Measurements from ENCODE around the gene SOAT2.
A peak's percentile ranks its signal among the peaks of the same experiment; 100 is the strongest.
"Not testable (repeated sequence)": the region's sequence is repeated elsewhere in the genome, so short reads cannot be mapped to it uniquely, and the experiment has no call there.

The SOAT2 gene

DNA sequence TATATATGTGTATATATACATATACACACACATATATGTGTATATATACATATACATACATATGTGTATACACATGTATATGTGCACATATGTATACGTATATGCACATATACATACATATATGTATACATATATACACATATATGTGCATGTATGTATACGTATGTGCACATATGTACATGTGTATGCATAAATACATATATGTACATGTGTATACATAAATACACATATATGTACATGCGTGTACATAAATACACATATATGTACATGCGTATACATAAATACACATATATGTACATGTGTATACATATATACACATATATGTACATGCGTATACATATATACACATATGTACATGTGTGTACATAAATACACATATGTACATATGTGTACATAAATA, 43.9 kb downstream of the SOAT2 start:
- DNase-seq (ENCODE audit: low read depth in 2 of 2): no peak

DNA sequence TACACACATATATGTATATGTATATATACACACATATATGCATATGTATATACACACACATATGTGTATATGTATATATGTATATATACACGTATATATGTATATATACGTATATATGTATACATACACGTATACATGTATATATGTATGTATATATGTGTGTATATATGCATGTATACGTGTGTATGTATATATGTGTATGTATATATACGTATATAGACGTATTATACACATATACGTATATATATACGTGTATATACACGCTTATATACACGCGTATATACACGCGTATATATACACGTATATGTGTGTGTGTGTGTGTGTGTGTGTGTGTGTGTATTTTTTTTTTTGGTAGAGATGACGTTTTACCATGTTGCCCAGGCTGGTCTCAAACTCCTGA, 44.4 kb downstream of the SOAT2 start:
- no peak for DNase-seq (ENCODE audit: low read depth in 2 of 2)

DNA sequence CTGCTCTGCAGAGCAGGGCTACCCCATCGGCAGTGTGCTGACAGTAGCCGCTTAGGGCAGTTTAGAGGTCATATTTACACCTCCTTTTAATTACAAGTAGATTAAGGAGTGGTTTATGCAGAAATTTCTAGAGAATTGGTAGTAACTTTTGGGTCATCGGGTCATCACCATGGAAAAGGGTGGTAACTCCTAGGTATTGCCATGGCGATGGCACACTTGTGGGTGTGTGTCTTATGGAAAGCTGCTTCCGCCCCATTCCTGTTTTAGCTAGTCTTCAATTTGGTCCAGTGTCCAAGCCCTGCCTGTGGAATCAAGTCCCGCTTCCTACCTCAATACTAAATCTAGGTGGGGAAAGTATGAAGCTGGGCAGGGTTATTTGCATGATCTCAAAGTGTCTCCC, 47.8 kb downstream of the SOAT2 start:
- no peak for DNase-seq (ENCODE audit: low read depth in 2 of 2)

DNA sequence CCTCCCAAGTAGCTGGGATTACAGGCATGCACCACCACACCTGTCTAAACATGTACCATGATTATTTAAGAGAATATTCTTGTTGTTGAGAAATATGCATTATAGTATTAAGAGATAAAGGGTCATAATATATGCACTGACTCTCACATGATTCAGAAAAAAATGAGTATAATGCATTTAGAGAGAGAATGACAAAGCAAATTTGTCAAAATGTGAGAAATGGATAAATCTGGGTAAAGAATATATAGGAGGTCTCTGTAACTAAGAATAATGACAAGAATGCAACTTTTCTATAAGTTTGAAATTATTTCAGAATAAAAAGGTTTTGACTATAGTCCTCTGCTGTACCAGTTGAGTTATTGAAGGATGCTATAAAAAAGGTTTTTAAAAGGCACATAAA, 49.1 kb downstream of the SOAT2 start:
- no peak for DNase-seq (ENCODE audit: low read depth in 2 of 2)

DNA sequence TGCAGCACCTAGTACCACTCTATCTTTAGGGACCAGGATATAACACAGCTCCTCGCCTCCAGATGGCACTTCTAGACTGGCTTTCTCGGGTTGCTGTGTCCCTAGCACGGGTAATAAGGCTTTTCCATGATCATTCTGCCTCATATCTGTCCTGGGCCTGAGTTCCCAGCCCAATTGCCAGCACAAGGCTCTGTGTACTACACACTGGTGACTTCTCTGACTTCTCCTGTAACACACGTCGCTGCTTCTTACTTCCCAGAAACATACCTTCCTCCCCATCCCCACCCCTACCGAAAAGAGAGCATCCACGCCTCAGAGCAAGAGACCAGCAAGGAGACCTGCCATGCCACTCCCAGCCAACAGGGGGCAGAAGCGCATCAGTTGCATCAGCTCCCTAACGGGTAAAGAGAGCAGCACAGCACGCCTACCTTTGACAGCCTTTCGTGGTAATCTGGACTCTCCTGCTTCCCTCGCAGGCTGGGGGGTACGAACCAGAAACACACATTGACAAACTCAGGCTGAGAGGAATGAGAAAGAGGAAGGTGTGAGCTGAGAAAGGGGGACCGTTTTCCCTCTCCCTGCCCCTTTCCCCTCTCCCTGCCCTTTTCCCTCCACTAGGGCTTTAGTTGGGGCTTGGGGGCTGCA, 56.0 kb downstream of the SOAT2 start:
- DNase-seq (ENCODE audit: low read depth in 2 of 2): peak; percentile 89

DNA sequence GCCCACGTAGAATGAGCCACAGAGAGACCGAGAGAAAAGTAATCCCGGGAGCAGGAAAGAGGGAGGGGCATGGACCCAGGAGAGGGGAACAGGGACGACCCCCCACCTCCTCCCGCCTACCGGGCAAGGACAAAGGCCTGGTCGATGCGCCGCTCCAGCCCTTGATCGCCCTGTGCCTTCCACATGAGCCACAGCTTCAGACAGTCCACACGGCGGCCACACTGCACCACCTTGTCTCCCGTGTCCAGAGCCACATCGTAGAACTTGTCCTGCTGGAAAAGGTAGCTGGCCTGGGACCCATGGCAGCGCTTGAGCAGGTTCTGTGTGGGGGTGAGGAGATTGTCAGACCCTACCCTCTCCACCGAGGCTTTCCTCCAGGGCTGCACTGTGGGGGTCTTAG, 56.7 kb downstream of the SOAT2 start:
- DNase-seq (ENCODE audit: low read depth in 2 of 2): no peak

DNA sequence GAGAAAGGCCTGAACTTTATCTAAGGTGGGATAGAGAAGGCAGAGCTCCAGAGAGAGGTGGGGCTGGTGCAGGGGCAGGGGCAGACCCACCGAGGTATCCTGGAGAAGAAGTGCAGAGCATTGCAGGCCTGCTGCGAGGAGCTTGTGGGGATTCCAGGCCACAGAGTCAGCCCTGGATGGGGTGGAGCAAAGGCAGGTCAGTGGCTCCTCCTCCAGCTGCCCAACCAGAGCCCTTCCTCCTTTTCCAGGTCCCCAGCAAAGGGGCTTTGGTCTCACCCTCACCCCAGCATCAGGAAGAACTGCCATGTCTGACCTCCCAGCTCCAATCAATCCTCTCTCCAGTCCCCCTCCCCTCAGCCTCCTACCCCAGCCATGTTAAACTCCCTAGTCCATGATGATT, 57.4 kb downstream of the SOAT2 start:
- no peak for DNase-seq (ENCODE audit: low read depth in 2 of 2)

DNA sequence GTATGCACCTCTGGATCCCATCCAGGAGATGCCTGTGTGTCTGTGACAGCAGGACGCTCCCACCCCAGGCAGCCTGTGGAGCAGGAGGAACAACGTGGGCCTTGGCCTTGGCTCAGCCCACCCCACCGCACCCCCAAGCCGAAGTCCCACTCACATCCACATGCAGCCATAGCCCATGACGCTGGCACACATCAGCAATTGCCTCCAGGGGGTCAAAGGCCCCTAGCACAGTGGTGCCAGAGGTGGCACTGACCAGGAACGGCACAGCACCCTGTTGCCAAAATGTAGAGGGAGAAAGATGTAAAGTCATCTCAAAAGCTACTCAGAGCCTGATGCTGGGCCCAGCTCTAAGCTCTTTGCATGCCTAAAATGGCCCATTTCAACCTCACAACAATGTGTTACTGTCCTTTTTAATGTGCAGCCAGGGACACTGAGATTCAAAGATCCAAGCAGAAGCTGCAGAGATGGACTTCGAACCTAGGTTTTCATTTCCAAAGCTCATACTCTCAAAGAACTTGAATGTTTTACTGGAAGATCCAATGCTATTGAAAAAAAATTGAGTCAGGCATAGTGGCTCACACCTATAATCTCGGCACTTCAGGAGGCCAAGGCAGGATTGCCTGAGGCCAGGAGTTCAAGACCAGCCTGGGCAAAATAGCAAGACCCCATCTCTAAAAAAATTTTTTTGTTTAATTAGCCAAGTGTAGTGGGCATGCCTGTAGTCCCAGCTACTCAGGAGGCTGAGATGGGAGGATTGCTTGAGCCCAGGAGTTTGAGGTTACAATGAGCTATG, 58.0 kb downstream of the SOAT2 start:
- no peak for DNase-seq (ENCODE audit: low read depth in 2 of 2)

DNA sequence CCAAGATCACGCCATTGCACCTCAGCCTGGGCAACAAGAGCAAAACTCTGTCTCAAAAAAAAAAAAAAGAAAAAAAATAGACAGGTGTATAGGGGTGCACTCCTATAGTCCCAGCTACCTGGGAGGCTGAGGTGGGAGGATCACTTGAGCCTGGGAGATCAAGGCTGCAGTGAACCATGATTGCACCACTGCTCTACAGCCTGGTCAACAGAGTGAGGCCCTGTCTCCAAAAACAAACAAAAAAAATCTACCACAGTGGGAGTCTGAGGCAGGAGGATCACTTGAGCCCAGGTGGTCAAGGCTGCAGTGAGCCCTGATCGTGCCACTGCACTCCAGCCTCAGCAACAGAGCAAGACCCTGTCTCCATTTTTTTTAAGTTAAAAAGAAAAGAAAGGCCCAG, 59.7 kb downstream of the SOAT2 start:
- not testable (repeated sequence) for DNase-seq (ENCODE audit: low read depth in 2 of 2)

DNA sequence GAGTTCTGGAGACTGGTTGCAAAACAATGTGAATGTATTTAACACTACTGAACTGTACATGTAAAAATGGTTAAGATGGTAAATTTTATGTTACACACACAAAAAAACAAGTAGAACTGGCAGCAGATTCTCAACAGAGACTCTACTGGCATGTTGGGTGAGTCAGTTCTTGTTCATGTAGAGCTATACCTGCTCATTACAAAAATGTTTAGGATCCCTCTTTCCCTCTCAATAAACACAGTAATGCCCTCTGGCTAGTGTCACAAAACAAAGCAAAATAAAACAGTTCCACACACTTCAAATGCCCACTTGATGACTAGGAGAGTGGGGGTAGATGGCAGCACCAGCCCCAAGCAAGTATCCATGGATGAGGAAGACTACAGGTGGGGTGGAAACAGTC, 63.6 kb downstream of the SOAT2 start:
- no peak for DNase-seq (ENCODE audit: low read depth in 2 of 2)

DNA sequence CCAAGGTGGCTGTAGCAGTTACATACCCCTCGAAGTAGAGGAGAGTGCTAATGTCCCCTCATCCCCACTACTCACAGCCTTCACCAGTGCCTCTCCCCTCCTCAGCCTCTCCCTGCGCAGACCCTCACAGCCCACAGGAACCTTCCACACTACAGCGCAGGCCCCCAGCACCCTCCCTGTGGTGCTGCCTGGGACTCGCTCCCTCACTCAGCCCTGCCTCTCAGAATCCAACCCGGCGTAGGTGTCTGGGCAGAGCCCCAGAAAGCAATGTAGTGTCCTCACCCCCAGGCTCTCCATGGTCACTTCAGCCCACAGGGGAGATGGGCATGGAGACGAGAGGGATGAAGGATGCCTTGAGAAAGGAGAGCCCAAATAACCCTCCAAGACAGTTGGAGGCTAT, 66.4 kb downstream of the SOAT2 start:
- DNase-seq (ENCODE audit: low read depth in 2 of 2): no peak

DNA sequence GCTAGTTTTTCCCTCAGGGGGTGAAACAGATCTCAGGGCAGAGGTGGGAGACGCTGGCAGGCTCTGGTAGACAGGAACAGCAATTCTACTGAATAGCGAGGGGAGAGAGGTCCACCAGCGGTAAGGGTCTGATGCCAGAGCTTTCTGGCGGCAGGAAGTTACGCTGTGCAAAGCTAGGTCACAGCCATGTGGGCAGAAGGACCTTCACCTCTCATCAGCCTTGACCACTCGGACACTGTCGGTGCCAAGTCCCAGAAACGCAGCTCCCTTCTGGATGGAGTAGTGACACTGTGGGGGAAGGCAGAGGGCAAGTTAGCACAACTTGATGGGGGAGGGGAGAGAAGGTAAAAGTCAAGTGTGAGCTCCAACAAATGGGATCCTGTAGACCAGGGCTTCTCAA, 66.9 kb downstream of the SOAT2 start:
- DNase-seq (ENCODE audit: low read depth in 2 of 2): no peak

DNA sequence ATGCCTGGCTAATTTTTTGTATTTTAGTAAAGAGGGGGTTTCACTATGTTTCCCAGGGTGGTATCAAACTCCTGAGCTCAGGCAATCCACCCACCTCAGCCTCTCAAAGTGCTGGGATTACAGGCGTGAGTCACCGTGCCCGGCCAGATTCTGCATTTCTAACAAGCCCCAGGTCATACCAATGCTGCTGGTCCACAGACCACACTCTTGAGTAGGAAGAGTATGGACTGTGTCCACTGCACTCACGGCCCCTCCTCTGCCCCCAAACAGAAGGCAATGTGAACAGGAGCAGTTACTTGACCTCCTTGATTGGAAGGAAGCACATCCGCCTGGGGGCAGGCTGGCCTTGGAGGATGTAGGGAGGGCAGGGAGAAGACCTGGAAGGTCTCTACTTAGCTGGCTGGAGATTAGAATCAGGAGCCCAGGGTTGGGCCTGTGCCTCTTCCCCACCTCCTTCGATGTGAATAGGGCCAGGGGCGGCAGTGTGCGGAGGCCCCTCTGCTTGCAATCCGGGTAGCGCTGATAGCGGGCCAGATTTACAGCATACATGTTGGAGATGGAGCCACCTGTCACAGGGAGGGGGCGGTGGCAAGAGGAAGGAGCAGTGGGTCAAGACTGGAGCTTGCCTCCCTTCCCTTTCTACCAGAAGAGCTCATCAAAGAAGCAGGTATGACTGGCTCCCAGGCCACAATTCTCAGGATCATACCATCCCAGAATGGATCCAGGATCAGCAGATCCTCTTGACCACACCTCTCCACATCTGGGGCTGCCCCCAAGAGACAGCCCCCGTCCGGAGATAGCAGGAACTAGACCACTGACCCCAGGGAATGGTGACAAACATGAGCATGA, 67.8 kb downstream of the SOAT2 start:
- DNase-seq (ENCODE audit: low read depth in 2 of 2): no peak

DNA sequence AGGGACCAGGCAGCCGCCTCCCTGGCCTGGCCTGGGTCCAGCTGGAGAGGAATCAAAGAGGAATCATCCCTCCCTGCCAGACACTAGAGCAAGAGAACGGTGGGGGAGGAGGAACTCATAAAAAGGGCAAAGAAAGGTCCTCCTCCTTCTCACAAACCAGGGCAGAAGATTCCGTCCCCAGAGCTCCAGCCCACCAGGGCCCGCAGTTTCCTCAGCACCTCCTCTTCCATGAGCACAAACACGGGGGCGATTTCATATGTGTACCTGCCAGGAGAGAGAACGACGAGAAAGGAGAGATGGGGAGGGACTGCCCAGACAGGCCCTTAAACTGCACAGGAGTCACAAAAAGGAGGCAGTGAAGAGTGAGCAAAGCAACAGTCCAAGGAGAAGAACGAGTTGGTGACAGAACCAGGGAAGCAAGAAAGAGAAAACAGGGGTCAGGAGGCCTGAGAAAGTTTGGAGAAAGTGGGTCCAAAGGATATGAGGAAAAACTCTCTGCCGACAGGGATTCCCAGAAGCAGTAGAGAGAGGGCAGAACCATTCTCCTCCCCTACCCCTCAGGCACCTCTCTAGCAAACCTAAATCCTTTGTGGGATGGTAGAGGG, 68.5 kb downstream of the SOAT2 start:
- no peak for DNase-seq (ENCODE audit: low read depth in 2 of 2)

DNA sequence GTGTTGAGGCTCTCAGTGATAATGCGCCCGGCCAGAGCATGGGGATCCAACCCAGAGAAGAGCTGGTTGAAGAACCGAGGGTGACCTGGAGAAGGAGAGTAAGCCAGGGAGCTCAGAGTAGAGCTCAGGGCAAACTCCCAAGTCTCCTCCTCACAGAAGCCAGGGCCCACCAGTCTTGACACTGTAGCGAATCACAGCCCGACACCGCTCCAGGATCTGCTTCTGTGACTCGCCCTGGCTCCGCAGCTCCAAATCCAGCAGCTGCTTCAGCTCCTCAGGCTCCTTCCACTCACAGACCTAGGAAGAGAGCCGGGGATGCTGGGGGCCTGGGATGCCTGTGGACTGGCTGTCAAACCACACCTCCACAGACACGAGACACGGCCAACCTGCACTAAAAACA, 69.1 kb downstream of the SOAT2 start:
- no peak for DNase-seq (ENCODE audit: low read depth in 2 of 2)

DNA sequence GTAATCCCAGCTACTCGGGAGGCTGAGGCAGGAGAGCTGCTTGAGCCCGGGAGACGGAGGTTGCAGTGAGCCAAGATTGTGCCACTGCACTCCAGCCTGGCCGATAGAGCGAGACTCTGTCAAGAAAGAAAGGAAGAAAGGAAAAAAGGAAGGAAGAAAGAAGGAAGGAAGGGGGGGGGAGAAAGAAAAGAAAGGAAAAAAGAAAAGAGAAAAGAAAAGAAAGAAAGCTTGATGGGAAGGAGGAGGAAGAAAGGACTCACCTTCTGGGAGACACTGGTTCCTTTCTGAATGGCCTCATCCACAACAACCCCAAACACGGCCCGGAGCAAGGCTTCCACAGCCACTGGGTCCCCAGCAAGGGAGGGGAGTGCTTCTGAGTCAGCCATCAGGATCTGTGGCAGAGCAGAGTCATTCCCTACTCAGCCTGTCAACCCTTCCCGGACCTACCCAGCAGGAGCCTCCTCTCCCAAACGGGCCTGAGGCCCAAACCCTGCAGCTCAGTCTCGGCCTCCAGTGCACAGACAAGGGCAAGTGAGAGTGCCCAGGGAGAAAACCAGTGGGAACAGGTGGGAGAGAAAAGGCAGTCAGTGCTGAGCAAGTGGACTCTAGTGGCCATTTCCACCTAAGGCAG, 69.9 kb downstream of the SOAT2 start:
- DNase-seq (ENCODE audit: low read depth in 2 of 2): no peak

Measured in stimulated activated CD4-positive, alpha-beta T cell treated with anti-CD3 and anti-CD28 coated beads, Interleukin-4, amount 100 ng/mL, for 48 hours (primary cell).